Fibroblast of mammary gland (primary cell): ENCODE data around the gene ZGRF1.
"Not testable (repeated sequence)": the region's sequence is repeated elsewhere in the genome, so short reads cannot be mapped to it uniquely, and the experiment has no call there.

Experiments used
- DNase-seq: peaks from one replicate; pipeline ENCODE4 v3.0.0-alpha.2; 2010; ENCODE audit warnings: low read depth
- H3K4me3 ChIP-seq: 2 replicates; pipeline ENCODE4 v1.5.1; 2011; ENCODE audit warnings: low read depth, mild to moderate bottlenecking, low read length, moderate library complexity; ENCODE audit not compliant: control insufficient read depth
- TF ChIP-seq, protein P1 (sequence below): conservative IDR thresholded peaks from 2 replicates; pipeline ENCODE4 v1.5.1; 2011; ENCODE audit warnings: low read depth, low read length, inconsistent platforms; ENCODE audit not compliant: control insufficient read depth, insufficient read depth

The ZGRF1 gene

DNA sequence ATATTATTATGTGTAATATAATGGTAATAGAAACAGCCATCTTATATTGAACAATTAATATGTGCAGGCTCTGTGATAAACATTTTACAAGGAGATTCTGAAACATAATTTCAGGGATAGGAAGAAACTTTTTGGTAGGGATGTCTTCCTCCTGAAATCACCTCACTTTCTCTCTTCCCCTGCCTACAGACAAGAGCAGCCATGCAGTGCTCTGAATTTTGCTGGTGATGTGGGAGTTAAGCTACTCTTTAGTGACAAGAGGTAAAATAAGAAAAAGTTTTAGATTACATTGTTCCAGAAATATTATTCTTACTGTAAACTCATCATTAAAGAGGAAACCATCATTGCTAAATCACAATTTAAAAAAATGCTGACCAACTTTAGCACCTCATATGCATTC, 36.4 kb upstream of the ZGRF1 start:
- DNase-seq = no peak
- TF ChIP-seq, protein P1, sequence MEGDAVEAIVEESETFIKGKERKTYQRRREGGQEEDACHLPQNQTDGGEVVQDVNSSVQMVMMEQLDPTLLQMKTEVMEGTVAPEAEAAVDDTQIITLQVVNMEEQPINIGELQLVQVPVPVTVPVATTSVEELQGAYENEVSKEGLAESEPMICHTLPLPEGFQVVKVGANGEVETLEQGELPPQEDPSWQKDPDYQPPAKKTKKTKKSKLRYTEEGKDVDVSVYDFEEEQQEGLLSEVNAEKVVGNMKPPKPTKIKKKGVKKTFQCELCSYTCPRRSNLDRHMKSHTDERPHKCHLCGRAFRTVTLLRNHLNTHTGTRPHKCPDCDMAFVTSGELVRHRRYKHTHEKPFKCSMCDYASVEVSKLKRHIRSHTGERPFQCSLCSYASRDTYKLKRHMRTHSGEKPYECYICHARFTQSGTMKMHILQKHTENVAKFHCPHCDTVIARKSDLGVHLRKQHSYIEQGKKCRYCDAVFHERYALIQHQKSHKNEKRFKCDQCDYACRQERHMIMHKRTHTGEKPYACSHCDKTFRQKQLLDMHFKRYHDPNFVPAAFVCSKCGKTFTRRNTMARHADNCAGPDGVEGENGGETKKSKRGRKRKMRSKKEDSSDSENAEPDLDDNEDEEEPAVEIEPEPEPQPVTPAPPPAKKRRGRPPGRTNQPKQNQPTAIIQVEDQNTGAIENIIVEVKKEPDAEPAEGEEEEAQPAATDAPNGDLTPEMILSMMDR = no peak
- no peak overlapping the region for H3K4me3 ChIP-seq

DNA sequence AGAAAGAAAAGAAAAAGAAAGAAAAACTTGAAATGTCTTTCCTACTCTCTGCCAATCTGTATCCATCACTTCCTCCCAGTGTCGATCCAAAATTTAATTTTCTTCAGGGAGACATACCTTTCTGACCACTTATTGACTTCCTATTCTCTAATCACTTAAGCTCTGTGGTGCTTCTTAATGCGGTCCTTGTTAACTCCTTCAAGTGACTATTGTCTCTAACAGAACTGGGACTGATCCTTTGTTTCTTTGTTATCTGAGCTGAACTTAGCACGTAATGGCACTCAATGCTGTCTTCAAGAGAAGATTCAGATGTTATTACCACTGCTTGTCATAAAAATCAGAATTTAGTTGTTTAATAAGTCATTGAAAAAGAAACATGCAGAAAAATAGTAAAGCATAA, 31.4 kb upstream of the ZGRF1 start:
- H3K4me3 ChIP-seq = no peak overlapping the region
- no peak for DNase-seq
- TF ChIP-seq, protein P1 = no peak

DNA sequence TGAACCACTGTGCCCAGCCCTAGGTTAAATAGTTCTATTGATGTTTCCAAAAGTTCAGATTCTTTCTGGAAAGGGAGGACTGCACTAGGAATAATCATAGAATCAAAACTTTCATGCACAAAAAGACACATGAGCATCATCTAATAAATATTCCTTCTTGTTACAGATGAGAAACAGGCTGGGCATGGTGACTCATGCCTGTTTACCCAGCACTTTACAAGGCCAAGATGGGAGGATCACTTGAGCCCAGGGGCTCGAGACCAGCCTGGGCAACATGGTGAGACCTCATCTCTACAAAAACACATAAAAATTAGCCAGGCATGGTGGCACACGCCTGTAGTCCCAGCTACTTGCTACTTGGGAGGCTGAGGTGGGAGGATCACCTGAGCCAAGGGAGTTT, 27.9 kb upstream of the ZGRF1 start:
- DNase-seq = peak; percentile 8
- no peak overlapping the region for H3K4me3 ChIP-seq
- TF ChIP-seq, protein P1 = no peak

DNA sequence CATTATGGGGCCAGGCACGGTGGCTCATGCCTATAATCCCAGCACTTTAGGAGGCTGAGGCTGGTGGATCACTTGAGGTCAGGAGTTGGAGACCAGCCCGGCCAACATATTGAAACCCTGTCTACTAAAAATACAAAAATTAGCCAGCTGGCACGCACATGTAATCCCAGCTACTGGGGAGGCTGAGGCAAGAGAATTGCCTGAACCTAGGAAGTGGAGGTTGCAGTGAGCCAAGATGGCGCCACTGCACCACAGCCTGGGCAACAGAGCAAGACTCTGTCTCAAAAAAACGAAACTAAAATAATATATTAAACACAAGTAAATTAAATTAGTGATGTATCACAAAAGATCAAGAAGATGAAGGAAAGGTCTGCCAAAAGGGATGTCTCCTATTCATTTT, 19.4 kb upstream of the ZGRF1 start:
- not testable (repeated sequence) for H3K4me3 ChIP-seq, DNase-seq

DNA sequence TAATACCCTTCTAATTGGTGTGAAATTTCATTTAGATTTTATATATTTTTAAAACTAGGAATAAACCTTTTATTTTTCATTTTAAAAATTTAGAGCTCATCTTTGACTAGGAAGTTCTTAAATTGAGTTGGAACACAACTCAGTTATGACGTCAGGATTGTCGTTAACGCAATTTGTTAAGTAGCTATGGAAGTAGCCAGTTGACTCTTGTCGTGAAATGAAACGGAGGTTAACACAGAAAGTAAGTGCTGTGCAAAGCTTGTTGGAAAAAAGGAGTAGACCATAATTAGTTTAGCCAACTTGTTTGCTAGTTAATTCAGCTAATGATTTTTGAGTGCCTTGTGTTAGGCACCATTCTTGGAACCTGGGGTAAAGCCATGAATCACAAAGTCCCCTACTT, 18.6 kb upstream of the ZGRF1 start:
- TF ChIP-seq, protein P1 = no peak
- no peak for DNase-seq
- H3K4me3 ChIP-seq = no peak overlapping the region

DNA sequence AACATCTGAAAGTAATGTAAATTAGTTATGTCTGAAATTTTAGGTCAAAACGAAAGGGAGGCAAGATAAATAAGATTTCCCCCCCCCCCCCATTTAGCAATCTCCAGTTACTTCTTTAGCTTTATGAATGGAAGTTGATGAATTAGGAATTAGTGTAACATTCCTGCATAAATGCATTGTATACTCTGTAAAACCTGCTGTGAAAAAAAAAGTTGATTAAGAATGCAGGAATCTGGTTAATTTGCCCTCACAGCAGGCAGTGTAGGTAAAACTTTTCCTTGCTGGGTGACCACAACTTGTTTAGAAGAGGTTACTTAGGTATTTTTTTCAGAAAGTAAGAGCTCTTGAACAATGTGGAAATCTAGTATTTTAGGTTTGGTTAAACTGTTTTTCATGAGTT, 15.5 kb upstream of the ZGRF1 start:
- no peak overlapping the region for H3K4me3 ChIP-seq
- TF ChIP-seq, protein P1 = no peak
- no peak for DNase-seq

DNA sequence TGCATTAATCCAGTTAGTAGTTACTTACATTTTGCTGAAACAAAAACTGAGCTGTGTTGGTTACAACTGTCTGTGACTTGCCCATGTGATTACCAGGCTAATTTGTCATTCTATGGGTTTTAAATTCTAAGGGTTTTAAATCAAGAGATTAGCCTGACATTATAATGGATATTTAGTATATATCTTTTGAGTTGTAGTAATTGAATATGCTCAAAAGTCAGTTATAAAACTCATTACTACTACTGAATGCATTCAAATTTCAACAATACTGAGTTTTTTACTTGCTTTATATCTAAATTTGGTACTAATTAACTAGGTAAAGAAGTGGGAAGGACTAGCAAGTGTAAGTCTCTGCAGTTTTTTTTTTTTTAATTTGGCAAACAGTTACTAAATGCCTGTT, 14.9 kb upstream of the ZGRF1 start:
- TF ChIP-seq, protein P1 = no peak
- no peak for DNase-seq
- H3K4me3 ChIP-seq = no peak overlapping the region
